Sigmoid colon (tissue), 4 donors: Measurements from ENCODE around the gene ZNF281.

Experiments used
- EP300 ChIP-seq, 4 donors: sonication (generic); formaldehyde crosslinking; IDR thresholded peaks; one replicate each; pipeline ENCODE4 v1.6.1; 2017; ENCODE audit warnings: antibody characterized with exemption in 4 of 4
- POLR2A ChIP-seq, 2 donors: fragments of 450-650 bp; IDR thresholded peaks; one replicate each; pipeline ENCODE4 v1.6.1; 2016; ENCODE audit warnings: antibody characterized with exemption in 2 of 2, mild to moderate bottlenecking in 2 of 2, moderate library complexity in 2 of 2
- POLR2AphosphoS5 ChIP-seq, 4 donors: sonication (generic); formaldehyde crosslinking; IDR thresholded peaks; one replicate each; pipeline ENCODE4 v1.6.1; 2017; ENCODE audit warnings: antibody characterized with exemption in 4 of 4
- TF ChIP-seq, protein P1 (sequence below), 4 experiments: fragments of 450-650 bp in 3 of 4; fragments of 200-600 bp in 1 of 4; IDR thresholded peaks; one replicate each; pipeline ENCODE4 v1.5.1; 2016 to 2019; ENCODE audit warnings: antibody characterized with exemption in 4 of 4, mild to moderate bottlenecking in 3 of 4, moderate library complexity in 2 of 4

DNA sequence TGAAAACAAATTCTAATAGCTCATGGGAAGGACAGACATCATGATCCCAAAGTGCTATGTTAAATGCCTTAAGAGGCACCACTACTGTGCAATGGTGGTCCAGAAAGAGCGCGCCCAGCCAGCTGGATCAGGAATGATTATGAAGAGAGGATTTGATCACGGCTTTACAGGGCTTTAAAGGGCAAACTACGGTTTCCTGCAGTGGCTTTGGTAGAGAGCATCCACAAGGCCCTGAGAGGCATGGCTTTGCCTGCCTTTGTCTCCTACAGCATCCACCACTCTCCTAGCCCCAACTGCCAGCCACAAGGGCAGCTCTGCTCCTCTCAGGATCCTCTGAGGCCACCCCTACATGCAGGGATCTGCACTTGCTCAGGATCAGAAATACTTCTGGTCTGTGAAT, 40.7 kb downstream of the ZNF281 start:
- TF ChIP-seq, protein P1, sequence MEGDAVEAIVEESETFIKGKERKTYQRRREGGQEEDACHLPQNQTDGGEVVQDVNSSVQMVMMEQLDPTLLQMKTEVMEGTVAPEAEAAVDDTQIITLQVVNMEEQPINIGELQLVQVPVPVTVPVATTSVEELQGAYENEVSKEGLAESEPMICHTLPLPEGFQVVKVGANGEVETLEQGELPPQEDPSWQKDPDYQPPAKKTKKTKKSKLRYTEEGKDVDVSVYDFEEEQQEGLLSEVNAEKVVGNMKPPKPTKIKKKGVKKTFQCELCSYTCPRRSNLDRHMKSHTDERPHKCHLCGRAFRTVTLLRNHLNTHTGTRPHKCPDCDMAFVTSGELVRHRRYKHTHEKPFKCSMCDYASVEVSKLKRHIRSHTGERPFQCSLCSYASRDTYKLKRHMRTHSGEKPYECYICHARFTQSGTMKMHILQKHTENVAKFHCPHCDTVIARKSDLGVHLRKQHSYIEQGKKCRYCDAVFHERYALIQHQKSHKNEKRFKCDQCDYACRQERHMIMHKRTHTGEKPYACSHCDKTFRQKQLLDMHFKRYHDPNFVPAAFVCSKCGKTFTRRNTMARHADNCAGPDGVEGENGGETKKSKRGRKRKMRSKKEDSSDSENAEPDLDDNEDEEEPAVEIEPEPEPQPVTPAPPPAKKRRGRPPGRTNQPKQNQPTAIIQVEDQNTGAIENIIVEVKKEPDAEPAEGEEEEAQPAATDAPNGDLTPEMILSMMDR (IDR thresholded peaks at IDR 0.05): no peak
- no peak for TF ChIP-seq POLR2A (IDR thresholded peaks at IDR 0.05)
- no peak for TF ChIP-seq POLR2AphosphoS5 (IDR thresholded peaks at IDR 0.05)
- TF ChIP-seq EP300 (IDR thresholded peaks at IDR 0.05): no peak
